ENCODE data around the gene TBX18.

DNA sequence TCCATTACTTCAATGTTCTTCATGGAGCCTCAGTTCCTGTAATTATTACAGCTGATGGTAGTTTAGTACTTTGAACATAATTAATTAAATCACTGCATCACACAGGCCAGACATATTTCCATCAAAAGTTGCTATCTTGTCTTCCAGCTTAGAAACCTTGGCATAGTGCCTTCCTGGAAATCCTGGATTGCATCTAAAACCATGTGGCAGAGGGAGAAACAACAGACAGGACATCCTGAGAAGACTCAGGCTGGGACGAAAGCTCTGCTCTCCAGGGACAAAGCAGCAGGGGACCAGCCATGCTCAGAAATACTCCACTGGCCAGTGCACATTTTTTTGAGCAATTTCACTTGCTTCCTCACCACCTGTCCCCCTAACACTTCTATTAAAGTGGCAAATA, 55.3 kb downstream of the TBX18 start:
- TF ChIP-seq NR2C2 (CRISPR knock-in tag; IDR thresholded peaks at IDR 0.05) = no peak
- no peak for TF ChIP-seq TEAD4 (CRISPR knock-in tag; IDR thresholded peaks at IDR 0.05)

All from WTC11 (cell line).